ENCODE results near the gene RGS3.

RGS3 gene

DNA sequence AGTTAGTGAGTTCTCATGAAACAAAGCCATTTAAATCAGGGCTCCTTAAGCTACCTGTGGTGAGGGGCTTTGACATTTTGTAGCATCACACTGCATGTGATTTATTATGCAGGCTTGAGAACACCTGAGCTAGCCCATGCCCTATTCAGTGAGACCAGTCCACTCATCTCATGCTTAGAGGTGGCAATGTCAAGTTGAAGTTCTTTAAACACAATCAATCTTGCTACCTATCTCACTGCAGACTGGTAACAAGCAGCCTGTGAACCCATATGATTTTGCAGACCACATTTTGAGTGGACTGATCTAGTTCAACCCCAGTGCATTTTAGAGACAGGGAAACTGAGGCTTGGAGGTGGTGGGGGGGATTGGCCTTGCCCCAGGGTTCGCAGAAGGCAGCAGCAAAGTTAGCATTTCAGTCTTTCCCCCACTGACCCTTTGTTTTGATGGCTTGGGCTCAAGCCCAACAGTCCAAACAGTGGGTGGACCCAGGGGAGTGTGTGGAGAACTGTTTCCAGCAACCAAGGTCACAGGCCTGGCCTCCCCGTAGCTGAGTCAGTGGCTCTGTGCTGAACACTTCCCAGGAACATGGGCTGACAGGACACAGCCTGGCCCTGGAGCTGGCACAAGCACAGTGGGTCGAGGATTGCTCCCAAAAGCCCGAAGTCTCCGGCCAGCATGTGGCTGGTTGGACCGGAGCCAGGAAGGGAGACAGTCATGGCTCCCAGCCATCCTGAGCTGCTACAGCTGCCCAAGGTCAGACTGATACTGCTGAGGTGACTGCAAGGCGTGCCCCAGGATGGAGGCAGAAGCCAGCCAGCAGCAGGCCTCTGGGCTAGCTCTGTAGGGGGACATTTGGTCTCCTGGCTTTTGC, 95.3 kb downstream of the RGS3 start:
- DNase-seq = no peak

DNA sequence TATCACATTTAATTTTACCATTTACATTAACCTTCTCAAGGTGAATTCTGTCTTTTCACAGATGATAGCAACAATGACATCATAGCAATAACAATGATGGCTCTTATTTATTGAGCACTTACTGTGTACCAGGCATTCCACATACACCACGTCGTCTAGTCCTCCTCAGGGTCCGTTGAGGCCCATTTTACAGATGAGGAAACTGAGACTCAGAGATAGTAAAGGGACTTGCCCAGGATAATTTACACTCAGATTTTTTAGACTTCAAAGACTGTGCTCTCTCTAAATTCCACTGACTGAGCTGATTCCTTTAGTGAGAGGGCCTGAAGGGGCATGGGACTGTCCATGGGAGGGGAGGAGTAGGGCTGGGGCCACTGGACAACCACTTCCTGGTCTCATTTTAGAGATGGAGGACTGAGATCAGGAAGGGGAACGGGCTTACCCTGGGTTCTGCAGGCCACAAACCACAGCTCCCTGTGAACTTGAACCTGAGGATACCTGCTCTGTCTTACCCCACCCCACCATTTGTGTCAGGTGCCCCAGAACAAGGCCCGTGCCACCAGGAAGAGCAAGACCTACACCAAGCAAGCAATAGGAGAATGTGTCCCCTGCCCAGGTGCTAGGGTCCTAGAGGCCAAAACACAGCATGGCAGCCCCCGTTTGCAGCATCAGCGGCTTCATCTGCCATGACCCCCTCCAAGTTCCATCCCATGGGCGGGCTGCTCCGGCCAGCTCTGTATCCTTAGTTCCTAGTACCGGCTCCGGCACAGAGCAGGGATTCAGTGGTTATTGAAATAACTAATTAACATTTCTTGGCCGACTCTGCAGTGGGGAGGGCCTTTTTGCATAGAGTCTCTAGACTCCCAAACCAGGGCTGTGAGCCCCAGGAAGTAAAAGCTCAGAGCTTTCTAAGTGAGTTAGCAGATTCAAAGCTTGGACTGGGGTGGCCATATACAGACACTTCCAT, 96.6 kb downstream of the RGS3 start:
- DNase-seq = no peak

DNA sequence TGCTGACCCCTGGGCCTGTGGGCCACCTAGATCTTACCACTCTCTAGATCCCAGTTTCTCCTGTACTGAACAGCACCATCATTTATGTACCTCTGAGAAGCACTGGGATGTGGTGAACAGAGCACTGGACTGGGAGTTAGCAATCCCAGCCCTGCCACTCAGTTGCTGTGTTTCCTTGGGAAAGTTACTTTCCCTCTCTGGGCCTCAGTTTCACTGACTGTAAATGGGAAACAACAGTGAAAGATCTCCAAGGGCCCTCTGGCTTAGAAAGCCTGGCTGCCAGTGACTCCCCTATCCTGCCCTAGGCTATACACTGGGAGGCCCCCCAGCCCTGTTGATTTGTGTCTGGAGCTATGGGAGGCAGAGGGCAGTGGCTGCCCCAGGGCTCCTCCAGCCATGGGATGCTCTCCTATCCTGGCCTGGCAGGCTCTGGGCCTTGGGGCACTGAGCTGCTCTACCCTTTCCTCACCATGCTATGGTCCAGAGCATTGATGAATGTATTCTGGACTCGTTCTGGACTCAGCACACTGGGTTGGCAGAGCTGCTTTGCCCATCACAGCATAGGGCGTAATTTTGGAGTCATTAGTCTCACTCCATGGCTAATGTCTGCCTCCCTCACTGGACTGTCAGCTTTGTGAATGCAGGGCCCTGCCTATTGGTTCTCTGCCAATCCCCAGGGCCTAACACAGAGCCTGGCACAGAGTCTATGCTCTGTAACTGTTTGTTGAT, 99.3 kb downstream of the RGS3 start:
- no peak for DNase-seq

DNA sequence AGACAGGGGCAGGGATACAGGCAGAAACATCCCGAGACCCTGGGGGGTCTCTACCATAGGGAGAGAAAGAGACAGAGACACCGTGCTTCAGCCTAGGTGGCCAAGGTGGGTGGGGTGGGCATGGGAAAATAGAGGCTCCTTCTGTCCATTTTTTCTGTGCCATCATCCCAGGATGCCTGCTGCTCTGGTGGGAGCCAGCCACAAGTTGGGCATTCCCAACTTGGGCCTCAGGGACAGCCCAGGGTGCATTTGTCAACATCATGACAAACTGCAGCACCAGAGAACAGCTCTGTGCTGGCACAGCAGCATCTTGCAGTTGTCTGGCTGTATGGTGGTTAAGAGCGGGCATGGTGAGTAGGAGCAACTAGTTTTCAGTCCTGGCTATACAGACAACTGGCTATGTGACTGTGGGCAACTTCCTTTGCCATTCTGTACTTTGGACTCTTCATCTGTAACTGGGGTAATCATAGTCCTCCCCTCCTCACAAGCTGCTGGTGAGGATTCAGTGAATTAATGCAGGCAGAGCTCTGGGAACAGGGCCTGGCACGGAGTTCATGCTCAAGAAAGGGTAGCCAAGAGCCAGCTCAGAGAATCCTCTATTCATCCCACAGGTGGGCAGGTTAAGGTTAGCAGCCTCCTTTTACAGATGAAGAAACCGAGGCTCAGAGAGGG, 100.4 kb downstream of the RGS3 start:
- DNase-seq = no peak

GRCh38 chr9:113564498-113565237, 101.1 kb downstream of the RGS3 start:
- DNase-seq = peak; percentile 40

DNA sequence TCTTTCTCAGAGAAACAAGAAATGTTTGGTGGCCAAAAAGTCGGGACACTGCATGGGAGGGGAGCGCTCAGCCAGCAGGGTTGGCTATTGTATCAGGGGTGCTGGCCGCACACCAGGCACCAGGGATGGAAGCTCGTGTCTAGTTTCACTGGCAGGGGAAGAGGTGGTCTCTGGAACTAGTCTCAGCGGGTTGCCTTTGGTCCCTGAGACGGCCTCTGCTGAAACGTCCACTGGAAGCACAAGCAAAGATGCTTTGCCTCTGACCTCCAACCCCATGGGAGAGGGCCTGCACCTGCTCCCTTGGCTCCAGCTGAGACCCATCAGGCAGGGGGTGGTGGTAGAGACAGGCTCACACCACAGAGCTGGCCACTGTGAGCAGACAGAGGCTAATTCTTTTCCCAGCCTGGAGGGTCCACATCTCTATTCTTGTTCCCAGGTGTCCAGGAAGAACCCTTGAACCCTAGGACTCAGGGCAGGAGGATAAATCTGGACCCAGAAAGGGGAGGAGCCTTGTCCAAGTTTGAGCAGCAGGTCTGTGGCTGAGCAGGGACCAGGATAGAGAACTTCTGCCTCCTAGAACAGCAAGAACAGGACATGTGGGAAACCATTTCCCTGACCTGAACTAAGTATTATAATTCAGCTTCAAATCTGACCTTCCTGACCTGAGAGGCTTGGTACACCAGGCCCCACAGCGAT, 102.6 kb downstream of the RGS3 start:
- no peak for DNase-seq

- DNase-seq = no peak
Observed at GRCh38 chr9:113566712-113567071, 103.2 kb downstream of the RGS3 start.

GRCh38 chr9:113567361-113568080, 104.0 kb downstream of the RGS3 start:
- no peak for DNase-seq

GRCh38 chr9:113568081-113568435, 104.5 kb downstream of the RGS3 start:
- DNase-seq = no peak

- DNase-seq = no peak
Observed at GRCh38 chr9:113568571-113569321, 105.2 kb downstream of the RGS3 start.

- DNase-seq = no peak
Observed at GRCh38 chr9:113569472-113570060, 106.0 kb downstream of the RGS3 start.

DNA sequence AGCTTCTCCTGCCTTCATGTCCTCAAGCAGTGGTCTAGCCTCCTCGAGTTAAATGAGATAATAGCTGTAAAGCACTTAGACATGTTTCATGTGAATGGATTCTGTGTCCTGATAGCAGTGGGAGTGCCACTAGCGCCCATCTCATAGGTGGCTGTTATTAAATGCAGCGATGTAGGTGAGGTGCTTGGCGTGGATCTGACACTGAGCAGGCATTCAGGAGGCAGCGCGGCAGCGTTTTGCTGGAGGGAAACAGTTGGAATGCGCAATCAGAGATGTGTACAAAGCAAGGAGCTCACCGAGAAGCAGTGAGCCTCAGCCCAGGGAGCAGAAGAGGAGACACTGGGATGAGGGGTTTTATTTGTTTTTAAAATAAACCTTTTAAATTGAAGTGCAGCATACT, 106.6 kb downstream of the RGS3 start:
- DNase-seq = no peak

DNA sequence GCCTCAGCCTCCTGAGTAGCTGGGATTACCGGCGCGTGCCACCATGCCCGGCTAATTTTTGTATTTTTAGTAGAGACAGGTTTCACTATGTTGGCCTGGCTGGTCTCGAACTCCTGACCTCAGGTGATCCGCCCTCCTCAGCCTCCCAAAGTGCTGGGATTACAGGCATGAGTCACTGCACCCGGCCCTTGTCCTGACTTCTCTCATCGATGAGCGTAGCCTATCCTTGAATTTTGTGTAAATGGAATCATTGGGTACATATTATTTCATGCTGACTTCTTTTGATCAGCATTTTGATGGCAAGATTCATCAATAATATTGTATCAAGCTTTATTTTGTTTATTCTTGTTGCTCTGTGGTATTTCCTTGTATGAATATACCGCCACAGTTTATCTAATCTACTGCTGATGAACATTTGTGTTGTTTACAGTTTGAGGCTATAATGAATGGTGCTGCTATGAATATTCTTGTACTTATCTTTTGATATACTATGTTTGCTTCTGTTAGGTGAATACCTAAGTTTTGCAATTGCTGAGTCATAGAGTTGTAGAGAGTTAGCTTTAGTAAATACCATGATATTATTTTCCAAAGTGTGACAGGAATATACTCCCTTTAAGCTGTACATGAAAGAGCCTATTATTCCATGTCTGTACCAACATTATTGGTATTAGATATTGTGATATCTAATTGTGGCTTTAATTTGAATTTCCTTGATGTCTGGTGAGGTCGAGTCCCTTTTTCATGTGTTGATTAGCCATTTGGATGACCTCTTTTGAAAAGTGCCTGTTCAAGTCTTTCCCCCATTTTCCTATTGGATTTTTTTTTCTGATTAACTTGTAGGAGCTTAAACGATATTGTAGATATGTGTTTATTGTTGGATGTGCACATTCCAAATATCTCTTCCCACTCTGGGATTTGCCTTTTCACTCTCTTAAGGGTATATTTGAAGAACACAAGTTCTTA, 107.5 kb downstream of the RGS3 start:
- DNase-seq = no peak

GRCh38 chr9:113572076-113572861, 108.7 kb downstream of the RGS3 start:
- DNase-seq = no peak

- no peak for DNase-seq
Observed at GRCh38 chr9:113573046-113573958, 109.8 kb downstream of the RGS3 start.

DNA sequence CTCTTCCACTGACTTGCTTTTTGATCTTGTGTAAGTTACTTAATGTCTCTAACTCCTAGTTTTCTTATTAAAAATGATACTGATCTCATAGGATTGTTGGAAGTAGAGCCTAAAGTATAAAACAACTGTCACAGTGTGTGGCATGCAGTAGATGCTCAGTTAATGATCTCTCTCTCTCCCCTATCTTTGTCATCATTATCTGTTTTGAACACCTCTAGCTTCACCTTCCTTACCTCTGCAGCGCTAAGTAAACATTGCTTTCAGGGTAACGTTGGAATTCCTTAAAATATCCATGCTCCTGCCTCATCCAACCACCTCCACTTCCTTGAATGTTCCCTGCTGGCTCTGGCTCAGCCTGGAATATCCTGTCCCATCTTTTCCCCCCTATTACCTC, 110.4 kb downstream of the RGS3 start:
- DNase-seq = no peak
